ENCODE results near the gene CPNE7.

GRCh38 chr16:89565506-89566372, 9.8 kb upstream of the CPNE7 start:
- no peak for TF ChIP-seq CTCF (IDR thresholded peaks at IDR 0.05)
- TF ChIP-seq POLR2A (IDR thresholded peaks at IDR 0.05): no peak
